Muscle of back (tissue), 11 donors: ENCODE measurements around the gene TMEM212. TPM values are rescaled to one million over a fixed set of nuclear protein-coding genes. Genes with fewer than 3 reads are reported as not detected.
A peak's percentile ranks its signal among the peaks of the same experiment; 100 is the strongest.
"Not testable (repeated sequence)": the region's sequence is repeated elsewhere in the genome, so short reads cannot be mapped to it uniquely, and the experiment has no call there.

Experiments
- DNase-seq, 3 donors: peaks; one replicate each; pipeline versions ENCODE4 v3.0.0 to v3.0.0-alpha.2; 2013
- polyA plus RNA-seq, 10 donors: library from polyadenylated mRNA; unstranded; fragments of 120-200 nt; gene quantifications; one replicate each; pipeline ENCODE4 v1.2.1, GENCODE V29; 2013; ENCODE audit not compliant: insufficient read length in 10 of 10

TMEM212 gene
- polyA plus RNA-seq, 10 donors = 0.09 to 0.35 (median 0.21) TPM; not detected in 5

DNA sequence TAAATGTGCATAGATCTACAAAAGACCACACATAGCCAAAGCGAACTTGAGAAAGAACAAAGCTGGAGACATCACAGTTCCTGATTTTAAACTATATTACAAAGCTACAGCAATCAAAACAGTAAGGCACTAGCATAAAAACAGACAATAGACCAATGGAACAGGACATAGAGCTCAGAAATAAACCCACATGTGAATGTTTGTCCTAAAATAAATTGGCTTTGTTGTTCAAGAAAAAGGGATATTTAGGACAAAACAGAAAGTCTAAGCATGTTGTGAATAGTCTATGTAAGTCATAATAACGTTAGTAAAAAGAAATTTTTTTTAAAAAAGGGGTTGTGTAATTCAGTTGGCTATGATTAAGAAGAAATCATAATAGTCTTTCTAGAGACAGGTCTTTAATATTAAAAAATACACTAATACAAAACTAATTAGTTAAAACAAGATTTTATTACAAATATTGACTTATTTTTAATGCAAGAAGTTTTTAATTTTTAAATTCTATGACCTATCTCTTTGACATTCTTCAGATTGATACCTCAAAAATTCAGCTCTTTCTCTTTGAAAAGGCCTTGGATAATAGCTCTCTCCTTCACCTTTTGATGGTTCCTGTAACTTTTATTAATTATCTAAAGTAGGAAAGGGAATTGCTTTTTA lies 11.6 kb downstream of the TMEM212 start:
- DNase-seq = no peak

DNA sequence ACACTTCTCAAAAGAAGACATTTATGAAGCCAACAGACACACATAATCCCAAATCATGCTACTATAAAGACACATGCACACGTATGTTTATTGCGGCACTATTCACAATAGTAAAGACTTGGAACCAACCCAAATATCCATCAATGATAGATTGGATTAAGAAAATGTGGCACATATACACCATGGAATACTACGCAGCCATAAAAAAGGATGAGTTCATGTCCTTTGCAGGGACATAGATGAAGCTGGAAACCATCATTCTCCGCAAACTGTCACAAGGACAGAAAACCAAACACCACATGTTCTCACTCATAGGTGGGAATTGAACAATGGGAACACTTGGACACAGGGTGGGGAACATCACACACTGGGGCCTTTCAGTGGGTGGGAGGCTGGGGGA lies 15.6 kb downstream of the TMEM212 start:
- not testable (repeated sequence) for DNase-seq

GRCh38 chr3:171860830-171861535 lies 17.8 kb downstream of the TMEM212 start:
- DNase-seq = peak in 2 of 3 donors; percentile 46 to 77

GRCh38 chr3:171862392-171862791 lies 19.2 kb downstream of the TMEM212 start:
- no peak for DNase-seq

DNA sequence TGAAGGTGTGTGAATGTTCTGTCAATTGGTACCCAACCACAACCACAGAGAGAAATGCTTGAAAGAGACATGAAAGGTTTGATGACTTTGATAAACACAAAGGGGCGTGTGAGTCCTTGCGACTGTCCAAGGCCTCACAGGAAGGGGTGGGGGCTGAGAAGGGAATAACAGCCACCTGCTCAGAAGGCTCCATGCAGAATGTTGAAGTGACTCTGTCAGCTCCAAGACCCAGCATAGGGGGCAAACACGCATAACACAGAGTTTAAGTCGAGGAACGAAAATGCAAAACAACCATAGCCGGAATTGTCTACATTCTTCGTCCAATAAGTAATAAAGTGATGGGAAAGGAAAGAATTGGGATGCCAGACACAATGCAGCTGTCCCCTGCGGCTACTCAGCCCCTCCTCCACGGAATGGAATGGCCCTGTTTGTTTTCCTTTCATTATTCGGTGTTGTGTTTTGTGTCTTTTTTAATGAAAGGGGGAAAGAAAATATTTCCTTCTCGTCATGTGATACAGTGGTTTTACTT lies 19.9 kb downstream of the TMEM212 start:
- peak in 2 of 3 donors; percentile 29 to 80 for DNase-seq

DNA sequence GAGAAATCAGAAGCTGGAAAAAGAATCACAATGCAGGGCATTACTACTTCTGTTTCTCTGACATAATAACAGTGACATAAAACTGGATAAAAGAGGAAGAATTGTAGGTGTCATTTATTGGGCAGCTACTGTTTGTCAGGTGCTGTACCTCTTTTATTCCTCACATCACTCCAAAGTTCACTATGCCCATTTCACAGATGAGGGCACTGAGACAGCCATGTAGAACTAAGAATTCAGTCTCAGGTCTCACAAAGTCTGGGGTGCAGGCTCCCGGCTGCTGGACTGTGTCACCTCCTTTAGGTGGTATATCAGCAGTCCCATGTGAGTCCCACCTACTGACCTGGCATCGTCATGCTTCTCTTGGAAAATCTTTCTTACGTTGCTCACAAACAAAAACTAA lies 20.8 kb downstream of the TMEM212 start:
- no peak for DNase-seq

GRCh38 chr3:171865191-171865865 lies 22.2 kb downstream of the TMEM212 start:
- no peak for DNase-seq

DNA sequence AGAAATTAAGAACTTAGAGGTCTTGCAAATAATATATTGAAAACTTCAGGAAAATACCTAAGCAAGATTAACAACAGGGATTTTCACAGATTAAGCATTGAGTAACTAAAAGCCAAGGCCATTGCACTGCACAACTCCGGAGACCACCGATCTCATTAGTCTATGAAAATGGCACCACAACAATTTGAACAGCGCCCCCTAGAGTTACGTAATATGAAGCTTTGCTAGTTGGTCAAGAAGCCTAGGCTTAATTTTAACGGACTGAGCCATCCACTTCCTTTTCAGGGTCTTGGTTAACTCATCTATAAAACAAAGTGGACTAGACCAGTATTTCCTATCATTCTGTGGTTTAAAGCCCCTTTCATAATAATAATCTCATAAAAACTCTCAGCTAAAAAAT lies 24.8 kb downstream of the TMEM212 start:
- no peak for DNase-seq

DNA sequence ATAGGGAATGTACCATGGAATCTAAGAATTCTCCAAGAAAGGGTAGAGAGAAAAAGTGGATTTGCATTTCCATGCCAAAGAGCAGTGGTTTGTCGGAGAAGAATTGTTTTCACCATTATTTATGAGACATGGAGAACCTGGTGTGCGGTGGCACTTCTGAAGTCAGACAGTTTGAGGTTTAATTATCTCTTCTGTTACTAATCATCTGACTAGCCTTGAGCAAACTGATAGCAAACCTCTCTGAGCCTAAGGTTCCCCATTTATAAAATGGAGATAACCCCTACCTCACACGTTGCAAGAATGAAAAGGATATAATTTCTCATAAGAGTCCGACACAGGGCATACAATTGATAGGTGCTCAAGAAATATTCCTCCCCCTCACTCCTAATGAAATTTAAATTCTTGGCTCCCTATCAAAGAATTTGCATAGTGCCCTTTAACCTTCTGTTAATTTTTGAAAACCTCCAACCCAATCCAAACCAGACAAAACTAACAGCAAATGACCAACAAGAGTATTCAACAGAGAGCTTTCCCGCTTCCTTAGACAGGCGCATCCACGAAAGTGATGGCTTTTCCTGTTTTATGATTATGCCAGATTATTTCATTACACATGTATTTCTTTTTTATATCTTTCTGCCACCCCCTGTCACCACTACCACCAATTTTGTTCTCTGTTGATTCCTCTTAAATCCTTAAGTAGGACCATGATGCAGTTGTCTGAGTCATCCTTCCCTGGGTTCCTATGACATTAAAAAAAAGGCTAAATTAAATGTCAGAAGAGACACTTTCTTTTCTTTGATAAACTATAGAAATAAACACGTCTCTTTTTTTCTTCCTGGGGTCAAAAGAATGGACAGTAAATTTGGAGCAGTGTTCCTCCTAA lies 28.5 kb downstream of the TMEM212 start:
- DNase-seq = no peak

DNA sequence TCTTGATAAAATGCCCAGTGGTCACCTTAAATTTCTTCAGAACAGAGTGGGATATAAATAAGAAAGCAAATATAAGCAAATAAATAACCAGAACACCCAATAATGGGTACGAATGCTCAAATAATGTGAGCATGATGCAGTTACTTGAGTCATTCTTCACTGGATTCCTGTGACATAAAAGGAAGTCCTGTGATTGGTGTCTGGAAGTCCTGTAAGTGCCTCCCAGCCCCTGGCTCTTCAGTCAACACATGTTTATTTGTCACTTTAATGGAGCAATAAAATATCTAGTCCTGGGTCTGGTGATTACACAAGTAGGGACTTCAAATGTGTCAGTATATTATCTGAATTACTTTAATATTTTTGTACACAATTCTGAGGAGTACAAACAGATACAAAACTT lies 30.4 kb downstream of the TMEM212 start:
- DNase-seq = peak in 1 of 3 donors; percentile 22

DNA sequence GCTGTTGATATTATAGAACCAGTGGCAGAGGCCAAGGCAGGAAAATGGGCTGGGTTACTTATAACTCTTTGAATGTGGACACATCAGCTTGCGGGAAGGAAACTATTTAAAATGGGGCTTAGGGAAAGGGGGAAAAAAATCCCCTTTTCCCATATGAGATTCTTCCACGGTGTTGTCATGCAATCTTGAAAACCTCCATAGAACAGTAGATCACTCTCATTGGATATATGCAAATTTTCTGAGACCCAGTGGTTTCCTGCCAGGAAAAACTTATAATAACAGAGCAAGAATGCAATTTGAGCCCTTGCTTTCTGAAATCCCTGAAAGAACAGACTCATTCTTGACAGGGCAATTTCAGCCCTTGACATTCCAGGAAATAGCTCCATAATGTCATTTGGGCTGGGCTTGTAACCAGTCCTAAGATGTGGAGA lies 31.1 kb downstream of the TMEM212 start:
- DNase-seq = peak; percentile 82 to 96 (median 94)

GRCh38 chr3:171874879-171875278 lies 31.7 kb downstream of the TMEM212 start:
- DNase-seq = peak in 1 of 3 donors; percentile 16

DNA sequence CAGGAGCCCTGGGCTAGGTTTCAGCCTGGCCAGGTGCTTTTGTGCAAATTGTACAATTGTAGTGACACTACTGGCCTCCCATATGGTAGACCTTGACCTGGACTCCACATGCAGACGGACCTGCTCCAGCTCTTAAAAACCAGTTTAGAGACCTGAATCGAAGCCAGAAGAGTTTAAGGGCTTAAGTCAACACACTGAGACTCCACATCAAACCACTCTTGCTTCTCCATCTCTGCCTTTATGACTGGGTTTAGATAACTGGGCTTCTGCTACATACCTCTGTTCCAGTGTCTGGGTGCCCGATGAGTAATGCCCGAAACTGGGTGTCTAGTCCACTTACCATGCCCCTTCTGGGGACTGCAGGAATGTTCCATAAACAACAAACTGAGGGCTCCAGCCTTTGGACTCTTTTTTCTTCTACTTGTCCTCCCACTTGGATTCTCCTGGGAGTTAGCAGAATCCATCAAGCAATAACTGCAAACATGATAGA lies 32.8 kb downstream of the TMEM212 start:
- peak in 2 of 3 donors; percentile 23 to 44 for DNase-seq

- peak; percentile 71 to 95 (median 86) for DNase-seq
Observed at GRCh38 chr3:171876680-171877147, 33.6 kb downstream of the TMEM212 start.

DNA sequence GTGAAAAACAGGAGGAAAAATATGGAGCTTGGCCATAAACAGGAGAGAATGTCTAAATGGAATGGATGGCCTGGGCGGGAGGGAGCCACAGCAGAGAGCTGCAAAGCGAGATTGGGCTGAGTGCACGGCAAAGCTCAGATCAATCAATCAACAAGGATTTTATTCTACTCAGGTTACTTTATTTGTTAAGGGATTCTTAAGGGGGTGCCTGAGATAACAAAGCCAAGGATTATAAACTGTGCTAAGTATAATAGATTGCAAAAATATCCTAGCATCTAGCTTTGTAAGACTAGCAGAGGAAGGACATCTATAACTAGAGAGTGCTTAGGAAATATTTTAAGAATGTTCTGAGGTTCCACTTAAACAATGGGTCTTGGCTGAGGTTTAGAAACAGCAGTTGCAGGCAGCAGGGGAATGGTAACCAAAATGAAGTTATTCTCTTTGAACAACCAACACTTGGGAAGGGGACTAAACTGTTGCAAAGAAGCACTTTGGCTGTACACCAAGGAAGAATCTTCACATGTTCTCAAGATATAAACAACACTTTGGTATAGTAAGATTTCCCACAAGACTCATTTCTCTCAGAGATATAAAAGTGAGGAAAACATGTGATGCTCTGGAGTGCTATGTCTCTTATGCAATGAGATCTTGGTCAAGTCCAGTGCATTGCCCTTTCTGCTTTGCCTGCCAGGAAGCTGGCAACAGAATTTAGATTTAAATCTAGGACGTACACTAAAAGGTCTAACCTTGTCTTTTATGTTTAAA lies 35.5 kb downstream of the TMEM212 start:
- DNase-seq = peak in 2 of 3 donors; percentile 47 to 75

- no peak for DNase-seq
Observed at GRCh38 chr3:171879472-171879871, 36.3 kb downstream of the TMEM212 start.

GRCh38 chr3:171880101-171880870 lies 37.1 kb downstream of the TMEM212 start:
- DNase-seq = no peak

GRCh38 chr3:171881251-171881650 lies 38.1 kb downstream of the TMEM212 start:
- DNase-seq = no peak

DNA sequence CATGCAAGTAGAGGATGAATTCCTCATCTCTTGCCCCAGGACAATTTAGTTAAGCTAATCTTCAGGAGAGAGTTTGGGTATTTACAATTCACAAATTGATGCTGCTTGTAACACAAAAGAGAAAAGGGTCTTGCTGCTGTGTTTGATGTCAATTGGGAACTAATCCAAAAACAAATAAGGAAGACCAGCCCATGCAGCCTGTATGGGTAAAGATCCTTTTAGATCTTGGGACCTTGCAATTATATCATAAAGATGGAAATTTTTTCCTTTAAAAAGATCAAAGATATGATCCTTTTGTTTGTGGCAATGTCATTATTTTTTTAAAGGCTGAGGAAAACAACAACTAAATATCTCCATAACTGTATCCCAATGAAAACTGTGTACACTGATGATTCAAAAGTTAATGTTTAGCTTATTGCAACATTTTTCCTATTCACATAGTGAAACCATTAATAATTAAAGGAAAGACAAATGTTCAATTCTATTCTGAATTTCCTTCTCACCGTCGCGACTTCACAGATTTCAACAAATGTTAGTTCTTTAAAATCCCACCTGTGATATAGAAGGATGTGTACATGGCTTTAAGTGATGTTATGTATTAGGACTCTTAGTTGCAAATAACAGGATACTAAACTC lies 40.2 kb downstream of the TMEM212 start:
- DNase-seq = no peak
